HG03565 (cell line): ENCODE data around the gene NSF.
"Not testable (repeated sequence)": the region's sequence is repeated elsewhere in the genome, so short reads cannot be mapped to it uniquely, and the experiment has no call there.

Source experiments
- ATAC-seq: cut with Tn5 transposase; IDR thresholded peaks from one replicate; pipeline ENCODE4 v1.9.1; 2021; ENCODE audit warnings: mild to moderate bottlenecking, moderate library complexity; ENCODE audit not compliant: unreplicated experiment

The NSF gene

DNA sequence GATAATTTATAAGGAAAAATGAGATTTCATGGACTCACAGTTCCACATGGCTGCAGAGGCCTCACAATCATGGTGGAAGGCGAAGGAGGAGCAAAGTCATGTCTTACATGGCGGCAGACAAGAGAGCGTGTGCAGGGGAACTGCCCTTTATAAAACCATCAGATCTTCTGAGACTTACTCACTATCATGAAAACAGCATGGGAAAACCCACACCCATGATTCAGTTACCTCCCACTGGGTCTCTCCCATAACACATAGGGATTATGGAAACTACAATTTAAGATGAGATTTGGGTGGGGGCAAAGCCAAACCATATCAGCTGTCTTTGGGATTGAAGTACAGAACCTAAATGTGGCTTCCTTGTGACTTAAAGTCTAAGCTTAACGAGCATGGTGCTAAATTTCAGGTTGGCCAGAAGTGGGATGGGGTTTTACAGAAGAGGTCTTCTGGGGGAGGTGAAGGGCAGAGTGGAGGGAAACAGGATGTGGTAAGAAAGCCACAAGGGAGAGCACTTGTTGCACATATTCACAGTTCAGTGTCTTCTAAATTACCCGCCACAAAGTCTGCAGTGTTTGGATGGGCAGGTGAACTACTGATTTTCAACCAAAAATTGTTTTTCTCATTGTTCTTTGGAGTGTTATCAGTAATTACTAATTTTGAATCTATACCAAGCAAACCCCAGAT lies 38.4 kb downstream of the NSF start:
- ATAC-seq = not testable (repeated sequence)

- not testable (repeated sequence) for ATAC-seq
These were observed 41.7 kb downstream of the NSF start for GRCh38 chr17:46632146-46632545.

DNA sequence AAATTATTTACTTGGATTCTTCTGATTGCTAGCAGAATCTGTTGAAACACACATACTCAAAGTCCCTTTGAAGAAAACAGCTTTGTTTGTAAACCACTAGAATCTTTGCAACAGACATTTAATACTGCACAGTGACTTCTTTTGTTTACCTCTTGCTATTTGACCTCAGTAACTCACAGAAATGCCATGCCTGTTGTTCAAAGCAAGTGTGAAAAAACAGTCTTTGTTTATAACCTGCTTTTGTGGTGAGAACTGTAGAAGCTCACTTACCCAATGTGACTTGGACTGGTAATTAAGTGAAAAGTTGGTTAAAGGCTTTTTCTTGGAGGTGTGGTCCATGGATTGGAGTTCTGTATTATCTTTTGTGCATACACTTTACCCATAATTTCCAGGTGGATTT lies 44.4 kb downstream of the NSF start:
- not testable (repeated sequence) for ATAC-seq

DNA sequence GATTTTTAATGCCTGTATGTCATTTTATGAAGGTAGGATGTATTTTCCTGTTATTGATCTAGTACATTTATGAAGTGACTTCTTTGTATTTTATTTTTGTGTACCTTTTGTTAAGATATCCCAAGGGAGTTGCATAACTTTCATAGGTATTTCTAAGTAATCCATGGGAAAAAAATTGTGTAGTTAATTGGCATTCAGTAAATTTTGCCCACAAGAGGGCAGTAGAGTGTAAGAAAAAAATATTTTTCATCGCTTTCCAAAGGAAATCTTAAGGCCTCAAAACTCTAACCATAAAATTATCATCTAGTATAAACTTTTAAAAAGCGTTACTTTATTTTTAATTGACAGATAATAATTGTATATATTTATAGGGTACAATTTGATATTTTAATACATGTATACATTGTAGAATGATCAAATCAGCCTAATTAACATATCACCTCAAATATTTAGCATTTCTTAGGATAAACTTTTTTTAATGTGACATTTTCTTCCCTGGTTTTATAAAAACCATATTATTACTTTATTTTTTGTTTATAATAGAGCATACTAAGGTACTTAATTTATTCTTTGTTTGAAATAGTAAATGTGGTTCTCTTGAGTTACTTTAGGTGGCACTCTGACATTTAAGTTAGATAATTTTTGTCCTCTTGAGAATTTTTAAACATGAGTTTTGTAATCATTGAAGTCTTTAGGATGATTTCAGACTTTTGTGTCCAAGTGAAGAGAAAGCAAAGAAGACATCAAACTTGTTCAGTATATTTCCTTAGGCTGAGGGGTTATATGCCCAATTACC lies 51.6 kb downstream of the NSF start:
- not testable (repeated sequence) for ATAC-seq

DNA sequence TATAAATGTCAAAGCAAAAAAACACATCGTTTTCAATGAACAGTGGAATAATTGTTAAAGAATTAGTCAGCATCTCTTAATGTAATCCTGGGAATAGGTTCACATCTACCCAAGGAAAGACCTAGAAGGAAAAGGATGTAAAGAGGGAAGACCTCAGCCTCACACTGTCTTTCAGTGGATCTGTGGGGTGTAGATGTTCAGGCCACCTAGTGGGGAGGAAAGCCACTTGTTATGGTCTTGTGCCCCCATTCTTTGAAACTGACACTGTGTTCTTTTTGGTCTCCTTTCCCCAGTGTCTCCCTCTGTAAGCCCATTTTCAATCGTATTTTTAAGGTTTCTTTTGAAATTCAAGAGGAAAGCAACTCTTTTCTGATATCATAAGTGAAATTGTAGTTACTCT lies 56.8 kb downstream of the NSF start:
- ATAC-seq = not testable (repeated sequence)

GRCh38 chr17:46647688-46648278 lies 57.3 kb downstream of the NSF start:
- not testable (repeated sequence) for ATAC-seq

GRCh38 chr17:46649246-46649645 lies 58.8 kb downstream of the NSF start:
- not testable (repeated sequence) for ATAC-seq

DNA sequence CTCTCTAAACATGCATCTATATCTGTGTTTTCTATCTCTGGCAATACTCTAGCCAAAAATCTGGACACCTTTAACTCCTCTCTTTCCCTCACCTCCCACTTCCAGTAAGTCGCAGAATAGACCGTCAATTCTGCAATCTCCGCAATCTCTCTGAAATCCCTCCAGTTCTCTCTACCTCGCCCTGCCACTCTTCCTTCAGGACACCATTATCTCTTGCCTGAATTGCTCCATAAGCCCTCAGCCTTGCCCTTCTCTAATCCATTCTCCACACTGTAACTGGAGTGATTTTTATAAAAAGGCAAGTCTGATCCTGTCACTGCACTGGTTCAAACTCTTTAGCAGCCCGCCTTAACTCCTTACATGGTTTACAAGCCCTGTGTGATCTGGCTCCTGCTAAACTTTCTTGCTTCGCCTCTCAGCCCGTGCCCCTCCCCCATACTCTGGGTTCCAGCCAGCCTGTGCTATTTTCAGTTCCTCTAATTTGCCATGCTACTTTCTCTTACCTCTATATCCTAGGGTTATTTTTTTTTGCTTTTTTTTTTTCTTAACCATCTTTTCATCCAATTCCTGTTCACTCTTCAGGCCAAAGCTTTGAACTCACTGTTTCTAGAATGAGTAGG lies 61.7 kb downstream of the NSF start:
- not testable (repeated sequence) for ATAC-seq

- not testable (repeated sequence) for ATAC-seq
These were observed 67.8 kb downstream of the NSF start for GRCh38 chr17:46658235-46658634.

GRCh38 chr17:46659702-46660101 lies 69.2 kb downstream of the NSF start:
- not testable (repeated sequence) for ATAC-seq

DNA sequence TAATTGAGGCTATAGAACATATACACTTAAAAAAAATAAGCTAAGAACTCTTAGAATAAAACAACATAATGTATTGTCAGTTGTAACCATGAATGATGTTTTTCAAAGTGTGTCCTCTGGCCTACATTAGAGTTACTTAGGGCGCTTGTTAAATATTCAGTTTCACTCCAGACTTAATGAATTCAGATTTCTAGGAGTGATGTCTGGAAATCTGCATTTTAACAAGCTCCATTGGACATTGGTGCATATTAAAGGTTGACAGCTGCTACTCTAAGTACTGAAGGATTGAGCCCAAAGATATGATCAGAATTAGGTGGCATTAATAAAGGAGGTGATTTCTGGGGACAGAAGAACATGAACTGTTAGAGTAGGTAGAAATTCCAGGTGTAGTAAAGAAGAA lies 72.7 kb downstream of the NSF start:
- not testable (repeated sequence) for ATAC-seq

GRCh38 chr17:46663552-46663951 lies 73.1 kb downstream of the NSF start:
- ATAC-seq = not testable (repeated sequence)

DNA sequence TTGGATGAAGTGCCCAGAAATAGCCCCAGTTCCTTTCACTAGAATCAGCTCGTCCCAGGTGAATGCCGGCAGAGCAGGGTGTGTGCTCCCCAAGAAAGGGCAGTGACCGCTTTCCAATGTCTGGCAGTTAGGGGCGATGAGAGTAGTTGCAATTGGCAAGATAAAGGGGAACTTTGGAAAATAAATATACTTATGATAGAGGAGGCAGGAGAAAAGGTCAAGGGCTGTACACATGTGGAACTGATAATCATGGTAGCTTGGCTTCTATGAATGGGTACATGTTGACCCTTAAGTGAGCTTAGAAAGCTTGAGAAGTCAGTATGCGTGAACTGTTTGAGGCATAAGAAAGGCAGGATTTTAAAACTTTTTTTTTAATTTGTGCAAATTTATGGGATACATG lies 75.5 kb downstream of the NSF start:
- not testable (repeated sequence) for ATAC-seq

- ATAC-seq = not testable (repeated sequence)
These were observed 80.3 kb downstream of the NSF start for GRCh38 chr17:46670789-46671188.

GRCh38 chr17:46672777-46673176 lies 82.3 kb downstream of the NSF start:
- not testable (repeated sequence) for ATAC-seq

DNA sequence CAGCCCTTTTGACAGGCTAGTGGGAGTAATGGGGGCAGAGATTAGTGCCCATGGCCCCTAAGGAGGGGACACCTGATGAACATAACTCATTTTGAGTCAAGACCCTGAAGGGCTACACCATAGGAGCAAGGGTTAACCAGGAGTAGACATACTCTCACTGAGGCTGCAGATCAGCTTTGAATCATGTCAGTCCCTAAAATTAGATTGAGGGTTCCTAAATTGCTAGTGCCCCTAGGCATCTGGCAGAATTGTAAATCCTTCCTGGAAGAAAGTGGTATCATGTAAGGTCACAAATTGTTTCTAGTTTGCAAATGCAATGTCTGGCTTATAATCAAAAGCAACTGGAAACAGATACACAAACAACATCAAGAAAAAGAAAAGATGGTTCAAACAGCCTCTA lies 87.3 kb downstream of the NSF start:
- not testable (repeated sequence) for ATAC-seq

GRCh38 chr17:46683653-46684052 lies 93.2 kb downstream of the NSF start:
- not testable (repeated sequence) for ATAC-seq

DNA sequence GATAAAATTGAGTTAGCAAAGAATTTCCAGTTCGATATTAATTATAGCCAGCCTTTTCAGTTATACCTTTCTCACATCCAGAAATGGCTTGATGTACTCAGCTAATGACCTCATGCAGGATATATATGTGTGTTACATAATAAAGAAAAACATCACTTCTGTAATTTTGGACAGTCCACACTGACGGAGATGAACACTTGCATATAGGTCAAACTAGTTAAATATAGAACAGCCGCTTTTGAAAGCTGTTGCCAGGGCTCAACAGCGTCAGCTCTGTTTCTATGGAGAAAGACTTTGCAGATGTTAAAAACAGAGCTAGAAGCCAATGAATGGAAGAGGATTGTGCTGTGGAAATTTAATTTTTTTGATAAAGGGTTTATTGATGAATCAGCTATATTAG lies 94.8 kb downstream of the NSF start:
- ATAC-seq = not testable (repeated sequence)

DNA sequence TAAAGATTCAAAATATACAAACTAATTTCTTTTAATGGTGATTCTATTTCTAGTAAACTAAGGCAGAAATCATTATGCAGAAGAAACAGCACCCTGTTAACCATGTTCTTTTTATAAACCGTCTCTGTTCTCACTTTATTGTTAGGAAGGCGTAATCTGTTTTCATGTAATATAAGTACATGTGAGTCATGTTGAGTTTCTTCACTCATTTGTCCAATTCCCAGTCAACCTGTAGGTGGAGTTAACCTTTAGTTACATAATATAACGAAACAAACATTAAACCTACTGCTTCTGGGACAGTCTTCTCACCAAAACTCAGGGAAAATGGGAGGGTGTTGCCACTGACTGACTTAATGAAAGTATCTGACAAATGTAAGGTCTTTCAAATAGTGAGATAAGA lies 101.7 kb downstream of the NSF start:
- not testable (repeated sequence) for ATAC-seq

DNA sequence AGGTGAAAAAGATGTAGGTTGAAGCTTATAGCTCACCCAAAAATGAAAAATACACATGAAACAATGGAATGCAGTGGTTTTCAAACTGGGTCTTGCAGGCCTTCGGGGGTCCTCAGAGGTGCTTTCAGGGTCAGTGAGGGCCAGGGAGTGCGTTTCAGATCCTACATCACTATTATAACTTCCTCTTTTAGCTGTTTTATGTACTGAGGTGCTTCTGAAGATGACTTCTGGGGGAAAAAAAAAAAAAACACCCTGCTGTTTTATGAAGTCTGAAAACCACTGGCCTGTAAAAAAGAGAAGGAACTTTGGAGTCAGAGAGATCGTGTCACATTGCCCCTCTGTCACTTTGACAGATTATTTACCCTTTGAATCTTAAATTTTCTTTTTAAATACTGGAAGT lies 102.8 kb downstream of the NSF start:
- not testable (repeated sequence) for ATAC-seq

- not testable (repeated sequence) for ATAC-seq
These were observed 106.1 kb downstream of the NSF start for GRCh38 chr17:46696522-46696921.
